Jurkat, Clone E6-1 (cell line): Measurements from ENCODE around the gene PGBD1.
"Not testable (repeated sequence)": the region's sequence is repeated elsewhere in the genome, so short reads cannot be mapped to it uniquely, and the experiment has no call there.

Experiments
- DNase-seq: peaks from one replicate; pipeline ENCODE4 v3.0.0-alpha.2; 2011; ENCODE audit warnings: low read depth, low spot score
- H3K4me3 ChIP-seq: 2 replicates; pipeline ENCODE4 v1.5.1; 2011; ENCODE audit warnings: mild to moderate bottlenecking, low read length, control low read depth, moderate library complexity

The PGBD1 gene

DNA sequence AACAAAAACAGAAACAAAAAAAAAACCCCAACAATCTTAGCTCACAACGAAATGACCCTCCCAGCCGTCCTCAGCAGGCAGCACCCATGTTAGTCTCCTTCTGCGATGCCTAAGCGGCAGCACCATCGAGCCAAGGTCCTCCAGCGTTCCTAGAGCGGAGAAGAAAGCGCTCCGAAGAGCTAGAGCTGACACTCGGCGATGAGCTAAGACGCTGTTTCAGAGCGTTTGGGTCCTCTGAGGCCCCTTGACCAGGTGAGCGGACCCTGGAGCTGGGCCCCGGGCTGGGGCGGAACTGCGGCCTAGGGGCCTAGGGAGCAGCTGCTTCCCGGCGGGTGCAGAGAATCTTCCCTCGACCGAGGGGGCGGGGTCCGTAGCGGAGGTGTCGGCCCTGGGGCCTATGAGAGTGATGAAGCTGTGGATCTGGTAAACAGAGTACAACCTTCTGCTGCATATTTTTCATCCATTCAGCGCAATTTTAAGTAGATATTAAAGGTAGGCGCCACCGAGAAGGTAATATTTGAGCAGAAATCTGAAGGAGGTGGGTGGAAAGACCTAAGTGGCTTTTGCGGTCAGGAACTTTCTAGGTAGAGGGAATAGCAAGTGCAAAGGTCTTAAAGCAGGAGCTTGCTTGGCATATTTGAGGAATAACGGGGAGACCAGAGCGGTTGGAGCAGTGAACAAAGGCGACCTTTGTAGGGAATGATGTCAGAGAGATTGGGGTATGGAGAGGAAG lies 14.2 kb upstream of the PGBD1 start, which contains the start of gene ZSCAN26:
TSS of gene ZSCAN26 (plus strand) at position 182 of the 733 bp plus-strand sequence. CDS start 4,777 bp downstream, outside the sequence.
- DNase-seq, result peak; percentile 81
- H3K4me3 ChIP-seq, result peak within 1 kb of the TSS; percentile 71

DNA sequence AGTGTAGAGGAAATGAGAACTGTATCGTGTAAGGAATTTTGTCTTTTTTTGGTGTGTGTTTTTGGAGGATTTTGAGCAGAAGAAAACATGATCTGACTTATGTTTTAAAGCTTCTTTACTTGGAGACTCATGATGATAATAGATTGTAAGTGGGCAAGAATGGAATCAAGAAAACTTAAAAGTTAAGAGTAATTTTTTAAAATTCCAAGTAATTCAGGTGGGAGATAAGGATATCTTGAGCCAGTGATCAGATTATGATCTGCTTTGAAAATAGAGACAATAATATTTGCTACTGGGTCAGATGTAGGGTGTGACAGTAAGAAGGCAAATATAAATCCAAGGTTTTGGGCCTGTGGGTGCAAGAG lies 13.7 kb upstream of the PGBD1 start:
- no peak for DNase-seq
- H3K4me3 ChIP-seq, result peak overlapping the region; percentile 71

DNA sequence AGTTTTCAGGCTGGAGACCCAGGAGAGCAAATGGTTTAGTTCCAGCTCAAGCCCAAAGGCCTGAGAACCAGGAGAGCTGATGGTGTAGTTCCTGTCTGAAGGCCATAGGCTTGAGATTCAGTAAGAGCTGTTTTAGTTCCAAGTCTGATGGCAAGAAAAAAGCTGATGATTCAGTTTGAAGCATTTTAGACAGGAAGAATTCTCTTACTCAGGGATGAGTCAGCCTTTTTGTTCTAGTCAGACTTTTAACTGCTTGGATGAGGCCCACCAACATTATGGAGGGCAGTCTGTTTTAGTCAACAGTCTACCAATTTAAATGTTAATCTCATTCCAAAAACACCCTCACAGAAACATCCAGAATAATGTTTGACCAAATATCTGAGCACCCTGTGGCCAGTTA lies 11.9 kb upstream of the PGBD1 start:
- no peak for DNase-seq

DNA sequence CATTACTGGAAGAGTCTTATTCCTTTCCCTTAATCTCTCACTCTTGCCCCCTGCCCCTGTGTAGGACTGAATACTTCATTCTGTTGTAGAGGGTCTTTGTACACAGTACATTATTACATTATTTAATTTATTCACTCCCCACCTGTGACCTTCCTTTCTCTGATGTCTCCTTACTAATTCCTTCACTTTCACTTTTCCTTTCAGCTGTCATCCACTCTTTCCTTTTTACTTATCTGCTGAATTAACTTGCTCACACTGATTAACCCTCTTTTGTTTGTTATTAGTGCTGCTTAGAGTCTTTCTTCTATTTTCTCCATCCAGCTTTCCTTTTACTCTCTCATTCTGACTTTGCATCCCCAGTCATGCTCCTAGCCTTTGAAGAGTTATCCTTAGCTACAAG lies 6.5 kb upstream of the PGBD1 start:
- no peak for DNase-seq

More for the DNA sequence above, 11.9 kb upstream of the PGBD1 start:
- no peak overlapping the region for H3K4me3 ChIP-seq

GRCh38 chr6:28277746-28278145 lies 3.6 kb upstream of the PGBD1 start:
- no peak for DNase-seq
- H3K4me3 ChIP-seq, result no peak overlapping the region

More for the DNA sequence above, 6.5 kb upstream of the PGBD1 start:
- H3K4me3 ChIP-seq, result no peak overlapping the region

GRCh38 chr6:28280595-28281287 lies 631 bp upstream of the PGBD1 start:
- no peak for DNase-seq

DNA sequence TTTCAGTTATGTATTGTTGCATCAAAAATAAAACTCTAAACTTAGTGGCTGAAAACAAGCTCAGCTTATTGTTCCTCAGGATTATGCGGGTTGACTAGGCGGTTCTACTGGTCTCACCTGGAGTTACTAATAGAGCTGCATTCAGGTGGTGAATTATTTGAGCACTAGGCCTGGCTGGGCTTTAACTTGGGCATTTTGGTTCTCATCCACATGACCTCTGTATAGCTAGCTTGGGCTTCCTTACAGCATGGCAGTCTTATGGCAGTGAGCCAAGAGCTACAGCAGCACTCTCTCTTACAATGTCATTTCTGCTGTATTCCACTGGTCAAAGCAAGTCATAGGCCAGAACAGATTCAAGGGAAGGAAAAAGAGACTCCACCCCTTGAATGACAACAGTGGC lies 1.6 kb downstream of the PGBD1 start:
- no peak overlapping the region for H3K4me3 ChIP-seq
- no peak for DNase-seq

More at GRCh38 chr6:28280595-28281287, 631 bp upstream of the PGBD1 start:
- H3K4me3 ChIP-seq, result peak overlapping the region; percentile 70

DNA sequence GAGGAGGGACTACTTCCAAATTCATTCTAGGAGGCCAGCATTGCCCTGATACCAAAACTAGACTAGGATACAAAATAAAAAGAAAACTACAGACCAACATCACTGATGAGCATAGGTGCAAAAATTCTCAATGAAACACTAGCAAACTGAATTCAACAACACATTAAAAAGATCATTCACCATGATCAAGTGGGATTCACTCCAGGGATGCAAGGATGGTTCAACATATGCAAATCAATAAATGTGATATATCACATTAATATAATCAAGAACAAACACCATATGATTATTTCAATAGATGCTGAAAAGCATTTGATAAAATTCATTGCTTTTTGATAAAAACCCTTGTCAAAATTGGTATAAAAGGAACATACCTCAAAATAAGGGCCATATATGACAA lies 10.2 kb downstream of the PGBD1 start:
- no peak for DNase-seq
- H3K4me3 ChIP-seq, result no peak overlapping the region

DNA sequence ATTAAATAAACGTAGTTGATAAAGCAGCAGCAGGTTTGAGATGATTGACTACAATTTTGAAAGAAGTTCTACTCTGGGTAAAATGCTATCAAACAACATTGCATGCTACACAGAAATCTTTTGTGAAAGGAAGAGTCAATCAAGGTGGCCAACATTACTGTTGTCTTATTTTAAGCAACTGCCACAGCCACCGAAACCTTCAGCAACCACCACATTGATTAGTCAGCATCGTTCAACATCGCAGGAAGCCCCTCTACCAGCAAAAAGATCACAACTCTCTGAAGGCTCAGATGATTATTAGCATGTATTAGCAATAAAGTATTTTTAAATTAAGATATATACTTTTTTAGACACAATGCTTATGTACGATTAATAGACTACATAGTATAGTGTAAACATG lies 14.0 kb downstream of the PGBD1 start:
- DNase-seq, result no peak

GRCh38 chr6:28296520-28297060 lies 15.2 kb downstream of the PGBD1 start:
- H3K4me3 ChIP-seq, result no peak overlapping the region
- no peak for DNase-seq

More for the DNA sequence above, 14.0 kb downstream of the PGBD1 start:
- no peak overlapping the region for H3K4me3 ChIP-seq

GRCh38 chr6:28303570-28303969 lies 22.2 kb downstream of the PGBD1 start:
- no peak for DNase-seq
- H3K4me3 ChIP-seq, result no peak overlapping the region

- not testable (repeated sequence) for DNase-seq, H3K4me3 ChIP-seq
These were observed 25.0 kb downstream of the PGBD1 start for GRCh38 chr6:28306363-28306762.

- DNase-seq, result peak; percentile 32
- no peak overlapping the region for H3K4me3 ChIP-seq
These were observed 29.9 kb downstream of the PGBD1 start for GRCh38 chr6:28311139-28311823.

DNA sequence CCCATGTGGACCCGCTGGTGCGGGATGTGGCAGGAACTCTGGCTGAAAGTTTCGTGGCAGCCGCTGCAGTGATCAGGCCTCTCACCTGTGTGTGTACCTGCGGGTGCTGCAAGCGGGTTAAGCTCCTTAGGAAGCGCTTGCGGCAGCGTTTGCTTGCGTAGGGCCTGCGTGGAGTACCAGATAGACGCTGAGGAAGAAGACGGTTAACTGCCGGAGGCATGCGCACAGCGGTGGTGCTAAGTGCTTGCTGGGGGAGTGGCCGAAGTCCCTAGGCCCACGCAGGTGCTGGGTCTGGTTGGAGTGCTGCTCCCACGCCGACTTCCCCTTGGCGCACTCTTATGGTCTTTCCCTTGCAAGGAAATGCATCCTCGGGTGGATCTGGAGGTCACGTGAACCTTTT lies 31.6 kb downstream of the PGBD1 start:
- H3K4me3 ChIP-seq, result no peak overlapping the region

GRCh38 chr6:28315628-28316027 lies 34.3 kb downstream of the PGBD1 start:
- H3K4me3 ChIP-seq, result no peak overlapping the region
- DNase-seq, result no peak

More for the DNA sequence above, 31.6 kb downstream of the PGBD1 start:
- DNase-seq, result no peak

GRCh38 chr6:28317866-28318265 lies 36.5 kb downstream of the PGBD1 start:
- not testable (repeated sequence) for H3K4me3 ChIP-seq, DNase-seq

GRCh38 chr6:28322661-28323060 lies 41.3 kb downstream of the PGBD1 start:
- no peak for DNase-seq
- H3K4me3 ChIP-seq, result no peak overlapping the region

DNA sequence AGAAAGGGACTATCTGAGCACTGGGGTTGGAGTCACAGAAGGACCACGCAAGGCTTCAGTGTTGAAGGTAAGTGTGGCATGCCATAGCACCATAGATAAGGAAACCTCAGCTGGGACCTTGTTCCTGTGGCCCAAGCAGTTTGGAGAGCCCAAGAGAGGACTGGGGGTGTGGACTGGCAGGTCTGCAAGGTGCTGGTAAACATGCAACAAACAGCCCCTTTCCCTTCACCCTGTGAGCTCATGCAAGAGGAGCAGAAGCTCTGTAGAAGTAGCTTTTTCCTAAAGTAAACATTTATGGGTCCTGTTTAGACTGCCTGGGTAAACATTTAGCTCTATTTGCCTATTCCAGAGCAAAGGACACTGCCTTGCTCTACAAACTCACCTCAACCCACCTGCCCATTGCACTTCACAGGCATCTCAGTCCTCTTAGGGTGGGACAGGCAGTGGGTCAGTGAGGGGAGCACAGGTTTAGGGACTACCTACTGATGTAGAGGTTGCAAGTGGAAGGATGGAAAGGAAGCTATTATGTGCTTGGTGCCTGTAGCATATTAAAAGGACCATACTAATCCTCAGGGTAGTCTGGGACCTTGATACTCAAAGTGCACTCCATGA lies 42.5 kb downstream of the PGBD1 start:
- no peak overlapping the region for H3K4me3 ChIP-seq
- DNase-seq, result no peak

DNA sequence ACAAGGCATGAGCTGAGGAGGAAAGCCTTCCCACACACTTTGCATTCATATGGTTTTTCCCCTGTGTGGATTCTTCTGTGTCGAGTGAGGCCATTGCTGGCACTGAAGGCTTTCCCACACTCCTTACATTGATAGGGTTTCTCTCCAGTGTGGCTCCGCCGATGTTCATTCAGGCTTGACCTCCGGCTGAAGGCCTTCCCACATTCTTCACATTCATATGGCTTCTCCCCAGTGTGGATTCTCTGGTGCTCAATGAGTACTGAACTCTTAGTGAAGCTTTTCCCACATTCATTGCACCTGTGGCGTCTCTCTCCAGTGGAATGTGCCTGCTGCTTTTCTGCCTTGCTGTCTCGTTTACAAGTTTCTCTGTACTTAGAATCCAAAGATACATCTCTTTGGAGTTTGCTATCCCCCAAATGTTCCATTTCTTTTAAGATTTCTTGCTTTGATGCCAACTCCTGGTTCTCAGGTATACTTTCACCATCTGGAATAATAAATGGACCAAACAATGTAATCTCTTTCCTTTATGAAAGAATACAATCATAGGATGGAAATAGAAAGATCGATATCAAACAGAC lies 45.1 kb downstream of the PGBD1 start:
- H3K4me3 ChIP-seq, result no peak overlapping the region
- DNase-seq, result no peak
